HL-60 (cell line): ENCODE data around the gene MATN3.

Experiments used
- CTCF ChIP-seq: IDR thresholded peaks from one replicate; pipeline ENCODE4 v1.5.1; 2011; ENCODE audit warnings: low read length, control low read depth, inconsistent platforms; ENCODE audit not compliant: insufficient read depth
- POLR2AphosphoS5 ChIP-seq: IDR thresholded peaks from 2 replicates; pipeline ENCODE4 v1.6.1; 2012; ENCODE audit warnings: low read depth

- TF ChIP-seq CTCF (no peak), POLR2AphosphoS5 (no peak)
Measured at GRCh38 chr2:19943189-19943588, 69.3 kb downstream of the MATN3 start.
